Stimulated activated CD4-positive, alpha-beta T cell treated with anti-CD3 and anti-CD28 coated beads, Interleukin-4, amount 100 ng/mL, for 1 hour (primary cell): ENCODE results near the gene FUT2.

Experiments used
- DNase-seq: peaks from one replicate; pipeline ENCODE4 v3.0.0-alpha.2; 2020

FUT2 gene

DNA sequence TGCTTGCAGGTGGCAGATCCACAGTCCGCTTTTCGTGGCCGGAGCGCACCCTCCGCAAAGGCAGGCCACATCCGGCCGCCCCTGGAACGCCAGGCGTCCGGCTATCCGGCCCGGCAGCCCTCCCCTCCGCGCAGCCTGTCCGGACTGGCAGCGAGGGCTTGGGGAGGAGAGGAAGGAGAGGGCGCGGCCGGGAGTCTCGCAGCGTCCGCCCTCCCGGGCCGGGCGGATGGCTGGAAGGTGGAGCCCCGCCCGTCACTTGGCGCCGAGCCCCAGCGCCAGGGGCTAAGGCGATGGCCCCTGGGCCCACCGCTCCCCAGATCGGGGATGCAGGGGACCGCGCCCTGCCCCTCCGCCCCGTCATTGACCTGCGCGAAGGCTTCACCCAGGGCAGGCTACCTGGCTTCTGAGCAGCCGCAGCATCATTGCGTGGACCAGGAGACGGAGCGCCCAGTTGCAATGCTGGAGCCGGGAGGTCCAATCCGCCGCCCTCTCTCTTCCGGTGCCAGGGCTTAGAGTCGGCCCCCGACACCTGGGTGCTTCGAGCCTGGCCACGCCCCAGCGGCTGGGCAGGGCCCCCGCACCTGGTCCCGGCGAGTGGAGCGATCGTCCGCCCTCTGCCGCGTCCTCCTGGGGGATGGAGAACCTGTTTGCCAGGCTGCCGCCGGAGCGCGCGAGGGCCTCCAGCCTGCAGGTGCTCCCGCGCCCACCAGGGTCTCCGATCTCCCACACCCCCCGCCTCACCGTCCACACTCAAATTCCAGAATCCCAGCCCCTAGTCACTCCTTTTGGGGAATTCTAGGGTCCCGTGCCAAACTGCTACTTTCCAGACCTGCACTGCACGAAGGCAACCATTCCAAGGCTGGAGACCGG is 57.0 kb downstream of the FUT2 start, which contains the start of gene FUT1:
FUT1 (minus strand) TSS at position 146 of the 870 bp plus-strand sequence. CDS start 1,360 bp downstream, outside the sequence.
- peak; percentile 33 for DNase-seq

DNA sequence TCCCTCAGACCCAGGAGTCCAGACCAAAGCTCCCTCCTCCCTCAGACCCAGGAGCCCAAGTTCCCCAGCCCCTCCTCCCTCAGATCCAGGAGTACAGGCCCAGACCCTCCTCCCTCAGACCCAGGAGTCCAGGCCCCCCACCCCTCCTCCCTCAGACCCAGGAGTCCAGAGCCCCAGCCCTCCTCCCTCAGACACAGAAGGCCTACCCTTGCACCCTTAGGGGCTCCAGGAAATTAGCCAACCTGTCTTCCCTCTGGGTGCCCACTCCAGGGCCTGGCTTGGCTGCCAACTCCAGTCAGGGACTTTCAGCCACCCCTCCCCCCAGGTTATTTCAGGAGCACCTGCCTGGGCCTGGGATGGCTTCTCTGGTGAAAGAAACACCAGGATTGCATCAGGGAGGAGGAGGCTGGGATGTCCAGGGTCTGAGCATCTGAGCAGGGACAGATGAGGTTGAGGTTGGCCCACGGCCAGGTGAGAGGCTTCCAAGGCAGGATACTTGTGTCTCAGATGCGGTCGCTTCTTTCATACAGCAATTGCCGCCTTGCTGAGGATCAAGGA is 59.4 kb downstream of the FUT2 start, which contains the start of gene FGF21:
FGF21 (plus strand) TSS at position 441 of the 558 bp plus-strand sequence. CDS start 713 bp downstream, outside the sequence.
- no peak for DNase-seq
